SHP77 (cell line): ENCODE data around the gene AEN.

ENCODE experiments used
- DNase-seq, 2 experiments: peaks; one replicate each; lab custom pipeline; 2025; lab: John Stamatoyannopoulos, UW

The AEN gene

GRCh38 chr15:88620995-88621772, at the start of gene AEN:
TSS of gene AEN (plus strand) at chr15:88621340. CDS start at chr15:88626210, 4,870 bp downstream.
- peak; percentile 92 for DNase-seq

GRCh38 chr15:88571852-88572259, 49.3 kb upstream of the AEN start:
- DNase-seq, result no peak

DNA sequence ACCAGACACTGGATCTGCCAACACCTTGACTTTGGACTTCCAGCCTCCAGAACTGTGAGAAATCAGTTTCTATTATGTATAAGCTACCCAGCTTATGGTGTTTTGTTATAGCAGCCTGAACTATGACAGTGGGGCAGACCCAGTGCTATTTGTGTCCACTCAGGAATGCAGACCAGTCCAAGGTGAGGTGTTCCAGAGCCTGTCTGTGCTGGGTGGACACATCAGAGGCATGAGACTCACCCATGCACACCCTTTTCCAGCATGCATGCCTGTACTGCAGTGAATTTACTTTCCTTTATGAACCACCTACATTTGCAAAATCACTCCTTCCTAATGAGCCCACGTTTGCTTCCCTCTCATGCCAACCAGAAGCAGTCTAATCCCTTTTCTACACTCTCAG, 47.1 kb upstream of the AEN start:
- DNase-seq, result no peak

DNA sequence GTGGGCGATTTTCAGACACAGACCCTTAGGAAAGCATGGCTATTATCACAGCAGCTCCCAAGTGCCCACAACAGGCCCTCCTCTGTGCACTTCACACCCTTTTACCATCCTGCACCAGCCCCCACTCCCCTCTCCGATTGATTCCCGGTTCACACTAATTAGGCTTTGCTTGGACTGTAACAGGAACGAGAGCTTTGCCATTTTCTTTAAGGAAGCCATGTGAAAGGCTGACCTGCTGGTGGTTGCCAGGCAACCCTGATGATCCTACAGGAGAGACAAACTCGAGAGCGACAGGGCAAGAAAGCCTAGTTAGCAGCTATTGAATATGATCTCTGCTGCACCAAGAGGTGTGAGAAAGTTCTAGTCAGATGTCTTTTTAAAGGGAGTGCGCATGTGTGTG, 46.5 kb upstream of the AEN start:
- no peak for DNase-seq

GRCh38 chr15:88579322-88579721, 41.8 kb upstream of the AEN start:
- DNase-seq, result no peak

GRCh38 chr15:88580532-88580931, 40.6 kb upstream of the AEN start:
- no peak for DNase-seq

- no peak for DNase-seq
These were observed 34.6 kb upstream of the AEN start for GRCh38 chr15:88586401-88587162.

DNA sequence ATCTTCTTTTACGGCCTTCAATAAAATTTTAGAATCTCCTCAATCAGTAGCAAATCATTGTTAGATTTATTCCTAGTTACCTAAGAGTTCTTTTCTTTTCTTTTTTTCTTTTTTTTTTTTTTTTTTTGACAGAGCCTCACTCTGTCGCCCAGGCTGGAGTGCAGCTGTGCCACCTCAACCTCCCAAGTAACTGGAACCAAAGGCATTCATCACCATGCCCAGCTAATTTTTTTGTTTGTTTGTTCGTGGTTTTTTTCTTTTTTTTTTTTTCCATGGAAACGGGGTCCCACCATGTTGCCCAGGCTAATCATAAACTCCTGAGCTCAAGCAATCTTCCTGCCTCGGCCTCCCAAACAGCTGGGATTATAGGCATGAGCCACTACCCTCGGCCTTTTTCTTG, 30.4 kb upstream of the AEN start:
- no peak for DNase-seq

DNA sequence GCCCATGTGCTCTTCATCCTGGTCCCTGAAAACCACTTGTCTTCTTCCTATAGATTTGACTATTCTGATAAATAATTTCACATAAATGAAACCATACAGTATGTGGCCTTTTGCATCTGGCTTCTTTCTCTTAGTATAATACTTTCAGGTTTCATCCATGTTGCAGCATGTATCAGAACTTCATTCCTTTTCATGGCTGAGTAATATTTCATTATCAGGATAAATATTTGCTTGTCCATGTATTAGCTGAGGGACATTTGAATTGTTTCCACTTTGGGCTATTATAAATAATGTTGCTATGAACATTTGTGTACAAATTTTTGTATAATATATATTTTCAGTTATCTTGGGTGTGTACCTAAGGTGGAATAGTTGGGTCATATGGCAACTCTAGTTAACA, 29.8 kb upstream of the AEN start:
- no peak for DNase-seq

GRCh38 chr15:88603885-88604284, 17.3 kb upstream of the AEN start:
- DNase-seq, result no peak

DNA sequence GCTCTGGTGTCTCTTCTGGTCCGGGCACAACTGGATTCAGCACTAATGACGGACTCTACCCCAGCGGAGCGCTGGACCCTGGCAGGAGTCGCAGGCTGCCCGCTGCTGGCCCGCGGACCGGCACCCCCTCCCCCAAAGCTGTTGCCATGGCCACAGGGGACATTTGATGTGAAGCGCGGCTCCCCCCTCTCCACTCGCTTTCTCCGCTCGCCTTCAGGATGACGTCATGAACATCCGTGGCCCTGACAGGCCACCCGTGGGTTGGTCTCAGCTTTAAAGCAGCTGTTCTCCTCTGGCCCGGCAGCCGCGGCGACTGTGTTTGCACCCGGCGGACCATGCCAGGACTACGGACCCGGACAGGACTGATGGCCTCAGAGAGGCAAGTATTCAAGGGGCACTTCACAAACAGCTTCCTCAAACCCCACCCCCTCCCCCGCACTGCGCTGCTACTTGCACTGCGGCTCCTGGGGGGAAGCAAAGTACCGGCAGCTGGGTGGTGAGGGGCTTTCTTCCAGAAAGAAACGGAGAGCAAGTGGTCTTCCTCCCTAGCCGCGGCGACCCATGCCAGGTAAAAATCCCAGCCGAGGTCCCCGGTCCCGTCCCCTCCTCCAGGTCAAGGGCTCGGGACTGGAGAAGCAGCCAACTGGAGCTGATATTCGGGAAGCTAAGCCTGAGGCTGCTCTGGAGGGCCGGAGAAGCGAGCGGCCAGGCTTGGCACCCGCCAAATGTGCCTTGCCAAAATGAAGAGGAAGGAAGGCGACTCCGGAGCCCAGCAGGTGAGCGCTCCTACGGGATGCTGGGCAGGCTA, 16.6 kb upstream of the AEN start:
- no peak for DNase-seq

GRCh38 chr15:88605189-88606069, 15.7 kb upstream of the AEN start:
- no peak for DNase-seq

GRCh38 chr15:88606070-88606794, 14.9 kb upstream of the AEN start:
- DNase-seq, result peak in 1 of 2 experiments; percentile 22

- no peak for DNase-seq
These were observed 13.2 kb upstream of the AEN start for GRCh38 chr15:88607951-88608350.

DNA sequence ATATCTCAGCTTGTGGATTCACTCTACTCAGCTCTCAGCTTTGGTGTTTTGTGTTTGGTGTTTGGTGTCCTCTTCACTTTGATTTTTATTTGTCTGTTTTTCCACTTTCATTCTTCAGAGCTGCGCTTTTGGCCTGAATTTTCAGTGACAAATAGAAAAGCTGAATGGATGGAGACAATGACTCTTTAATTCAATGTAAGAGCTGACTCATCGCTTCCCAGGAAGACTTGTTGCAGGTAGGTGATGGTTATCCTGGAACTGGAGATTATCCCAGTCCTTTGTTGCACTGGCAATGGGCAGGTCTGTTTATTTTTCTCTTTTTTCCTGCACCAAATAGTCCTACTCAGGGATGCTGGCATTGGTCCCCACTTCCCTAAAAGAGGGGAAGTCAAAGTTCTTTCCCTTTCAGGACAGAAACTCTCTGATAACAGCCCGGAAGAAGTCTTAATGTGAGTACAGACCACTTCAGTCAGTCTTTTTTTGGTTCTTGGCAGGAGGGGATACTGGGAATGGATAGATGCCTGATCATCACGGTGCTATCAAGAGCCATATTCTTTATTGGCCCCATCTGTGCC, 12.4 kb upstream of the AEN start:
- DNase-seq, result no peak

GRCh38 chr15:88609344-88610090, 11.6 kb upstream of the AEN start:
- DNase-seq, result no peak

GRCh38 chr15:88610701-88611231, 10.4 kb upstream of the AEN start:
- no peak for DNase-seq

- DNase-seq, result no peak
These were observed 8.8 kb upstream of the AEN start for GRCh38 chr15:88612186-88612796.
